ENCODE results near the gene TIPRL.
A peak's percentile ranks its signal among the peaks of the same experiment; 100 is the strongest.

TIPRL gene

DNA sequence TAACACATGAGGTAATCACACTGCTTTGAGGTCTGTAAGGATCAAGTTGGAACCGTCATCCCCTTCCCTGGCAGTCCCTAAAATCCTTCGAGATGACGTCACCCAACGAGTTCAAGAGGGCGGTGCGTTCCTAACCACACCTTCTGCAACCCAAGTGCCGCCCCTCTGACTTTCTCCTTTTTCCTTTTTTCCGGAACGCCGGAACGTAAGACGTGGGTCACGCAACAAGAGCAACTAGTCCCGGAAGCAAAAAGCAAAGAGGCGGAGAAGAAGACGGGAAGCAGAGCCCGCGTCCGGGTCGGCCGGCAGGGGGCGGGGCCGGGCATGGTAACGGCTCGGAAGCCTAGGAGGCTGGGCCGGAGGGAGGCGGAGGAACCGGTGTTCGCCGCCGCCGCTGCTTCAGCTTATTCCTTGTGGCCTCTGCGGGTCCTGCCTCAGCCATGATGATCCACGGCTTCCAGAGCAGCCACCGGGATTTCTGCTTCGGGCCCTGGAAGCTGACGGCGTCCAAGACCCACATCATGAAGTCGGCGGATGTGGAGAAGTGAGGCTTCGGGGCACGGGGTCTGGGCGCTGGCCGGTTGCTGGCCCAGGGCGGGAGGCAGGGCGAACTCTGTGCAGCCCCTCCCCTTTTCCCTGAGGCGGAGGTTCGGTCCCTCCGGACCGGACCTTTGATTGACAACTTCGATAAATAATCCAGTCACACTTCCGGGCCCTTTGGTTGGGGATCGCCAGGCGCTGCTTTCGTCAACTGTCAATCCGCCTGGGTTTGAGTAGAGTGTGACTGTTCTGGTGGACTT is at the start of gene TIPRL:
Gene TIPRL (plus strand): TSS at position 325 of the 800 bp plus-strand sequence. CDS start 116 bp downstream, at position 441.
- no peak for TF ChIP-seq EZH2phosphoT487 (IDR thresholded peaks at IDR 0.05; ENCODE audit: borderline replicate concordance, low read length)
- TF ChIP-seq, protein P1, sequence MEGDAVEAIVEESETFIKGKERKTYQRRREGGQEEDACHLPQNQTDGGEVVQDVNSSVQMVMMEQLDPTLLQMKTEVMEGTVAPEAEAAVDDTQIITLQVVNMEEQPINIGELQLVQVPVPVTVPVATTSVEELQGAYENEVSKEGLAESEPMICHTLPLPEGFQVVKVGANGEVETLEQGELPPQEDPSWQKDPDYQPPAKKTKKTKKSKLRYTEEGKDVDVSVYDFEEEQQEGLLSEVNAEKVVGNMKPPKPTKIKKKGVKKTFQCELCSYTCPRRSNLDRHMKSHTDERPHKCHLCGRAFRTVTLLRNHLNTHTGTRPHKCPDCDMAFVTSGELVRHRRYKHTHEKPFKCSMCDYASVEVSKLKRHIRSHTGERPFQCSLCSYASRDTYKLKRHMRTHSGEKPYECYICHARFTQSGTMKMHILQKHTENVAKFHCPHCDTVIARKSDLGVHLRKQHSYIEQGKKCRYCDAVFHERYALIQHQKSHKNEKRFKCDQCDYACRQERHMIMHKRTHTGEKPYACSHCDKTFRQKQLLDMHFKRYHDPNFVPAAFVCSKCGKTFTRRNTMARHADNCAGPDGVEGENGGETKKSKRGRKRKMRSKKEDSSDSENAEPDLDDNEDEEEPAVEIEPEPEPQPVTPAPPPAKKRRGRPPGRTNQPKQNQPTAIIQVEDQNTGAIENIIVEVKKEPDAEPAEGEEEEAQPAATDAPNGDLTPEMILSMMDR (IDR thresholded peaks at IDR 0.05; ENCODE audit: low read depth, low read length, poor library complexity, severe bottlenecking): peak; percentile 51
- Histone ChIP-seq H3K27ac (ENCODE audit: low read depth, low read length) (peak within 1 kb of the TSS; percentile 66), H3K4me3 (ENCODE audit: low read length) (peak within 1 kb of the TSS; percentile 95)

DNA sequence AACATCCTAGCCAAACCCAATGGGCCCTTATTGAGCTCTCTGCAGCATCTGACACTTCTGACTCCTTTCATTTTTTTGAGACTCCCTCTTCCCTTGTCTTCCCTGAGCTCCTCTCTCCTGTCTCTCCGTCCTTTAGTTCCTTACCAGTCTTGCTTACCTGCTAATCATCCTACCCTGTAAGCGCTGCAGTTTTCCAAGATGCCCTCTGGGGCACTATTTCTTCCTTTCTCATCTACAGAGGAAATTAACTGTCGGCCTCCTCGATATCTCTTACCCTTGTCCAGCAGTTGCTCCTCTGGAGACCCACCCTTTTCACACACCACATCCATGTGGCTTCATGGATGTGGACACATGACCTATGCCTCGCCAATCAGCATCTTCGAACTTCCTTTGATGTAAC is 48.8 kb upstream of the TIPRL start:
- Histone ChIP-seq H3K79me2 (ENCODE audit: control insufficient read depth, low read length) (no peaks in the 10 kb centered on the region), H3K4me2 (ENCODE audit: low read length) (no peak overlapping the region), H3K9me3 (ENCODE audit: control insufficient read depth, insufficient read depth, low read length) (peaks cover 5% of the 10 kb centered on the region; the same call in 1 of the 2 replicates), H3K27me3 (ENCODE audit: control insufficient read depth, low read length) (peaks cover 12% of the 10 kb centered on the region), H3K4me3 (ENCODE audit: low read length) (no peak overlapping the region), H3K36me3 (ENCODE audit: control insufficient read depth, low read length) (no peaks in the 10 kb centered on the region), H3K27ac (ENCODE audit: low read depth, low read length) (no peak overlapping the region), H3F3A (ENCODE audit: control insufficient read depth, insufficient read depth) (no peaks in the 10 kb centered on the region), H3K4me1 (ENCODE audit: control insufficient read depth, low read length) (peaks cover 8% of the 10 kb centered on the region), H3K9me2 (replicated peaks; ENCODE audit: control insufficient read depth, low read length) (no peaks in the 10 kb centered on the region), H4K20me1 (ENCODE audit: control insufficient read depth, insufficient read depth, low read depth, low read length) (no peaks in the 10 kb centered on the region)
- TF ChIP-seq EZH2phosphoT487 (IDR thresholded peaks at IDR 0.05; ENCODE audit: borderline replicate concordance, low read length): no peak
- TF ChIP-seq, protein P1 (IDR thresholded peaks at IDR 0.05; ENCODE audit: low read depth, low read length, poor library complexity, severe bottlenecking): no peak

More for the DNA sequence above, at the start of gene TIPRL:
- Histone ChIP-seq H3K9me3 (ENCODE audit: control insufficient read depth, insufficient read depth, low read length) (no peaks in the 10 kb centered on the region), H4K20me1 (ENCODE audit: control insufficient read depth, insufficient read depth, low read depth, low read length) (no peaks in the 10 kb centered on the region), H3K9me2 (replicated peaks; ENCODE audit: control insufficient read depth, low read length) (0 out of 2 replicates have a peak, but pooled peaks cover 2% of the 10 kb centered on the region), H3K27me3 (ENCODE audit: control insufficient read depth, low read length) (no peaks in the 10 kb centered on the region), H3F3A (ENCODE audit: control insufficient read depth, insufficient read depth) (peaks cover 6% of the 10 kb centered on the region; the same call in 1 of the 2 replicates), H3K36me3 (ENCODE audit: control insufficient read depth, low read length) (peaks cover 3% of the 10 kb centered on the region), H3K4me1 (ENCODE audit: control insufficient read depth, low read length) (peaks cover 14% of the 10 kb centered on the region), H3K4me2 (ENCODE audit: low read length) (peak within 1 kb of the TSS; percentile 90), H3K79me2 (ENCODE audit: control insufficient read depth, low read length) (peaks cover 47% of the 10 kb centered on the region)

DNA sequence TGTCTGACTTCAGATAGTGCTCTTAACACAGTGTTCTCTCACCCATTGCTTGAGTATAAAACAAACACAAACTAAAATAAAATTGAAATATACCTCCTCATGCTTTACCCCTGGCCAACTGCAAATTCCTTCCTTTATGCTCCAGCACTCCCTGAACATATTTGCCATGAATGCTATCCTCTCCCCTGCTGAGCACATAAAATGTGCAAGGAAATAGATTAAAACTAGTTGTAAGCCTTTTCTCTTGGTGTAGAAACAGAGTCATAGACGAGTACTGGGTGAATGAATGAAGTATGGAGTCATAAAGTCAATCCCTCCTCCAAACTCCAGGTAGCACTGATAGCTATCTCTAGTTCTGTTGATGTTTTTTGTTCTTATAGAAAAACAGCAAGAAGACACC is 44.6 kb upstream of the TIPRL start:
- H3K9me2 ChIP-seq (replicated peaks; ENCODE audit: control insufficient read depth, low read length): no peaks in the 10 kb centered on the region
- H3K9me3 ChIP-seq (ENCODE audit: control insufficient read depth, insufficient read depth, low read length): no peaks in the 10 kb centered on the region
- H3F3A ChIP-seq (ENCODE audit: control insufficient read depth, insufficient read depth): peaks cover 6% of the 10 kb centered on the region; the same call in 1 of the 2 replicates
- H3K27ac ChIP-seq (ENCODE audit: low read depth, low read length): no peak overlapping the region
- no peak for TF ChIP-seq EZH2phosphoT487 (IDR thresholded peaks at IDR 0.05; ENCODE audit: borderline replicate concordance, low read length)
- TF ChIP-seq, protein P1 (IDR thresholded peaks at IDR 0.05; ENCODE audit: low read depth, low read length, poor library complexity, severe bottlenecking): no peak
- no peaks in the 10 kb centered on the region for H4K20me1 ChIP-seq (ENCODE audit: control insufficient read depth, insufficient read depth, low read depth, low read length)
- H3K4me3 ChIP-seq (ENCODE audit: low read length): no peak overlapping the region
- H3K27me3 ChIP-seq (ENCODE audit: control insufficient read depth, low read length): peaks cover 44% of the 10 kb centered on the region
- H3K4me2 ChIP-seq (ENCODE audit: low read length): 0 out of 2 replicates have a peak overlapping the region, but pooled peaks have one; percentile 0
- no peaks in the 10 kb centered on the region for H3K79me2 ChIP-seq (ENCODE audit: control insufficient read depth, low read length)
- no peaks in the 10 kb centered on the region for H3K36me3 ChIP-seq (ENCODE audit: control insufficient read depth, low read length)
- H3K4me1 ChIP-seq (ENCODE audit: control insufficient read depth, low read length): peaks cover 28% of the 10 kb centered on the region
